WERI-Rb-1 (cell line): Measurements from ENCODE around the gene VWA3B.
"Not testable (repeated sequence)": the region's sequence is repeated elsewhere in the genome, so short reads cannot be mapped to it uniquely, and the experiment has no call there.

ENCODE experiments used
- DNase-seq: peaks from one replicate; pipeline ENCODE4 v3.0.0-alpha.2; 2020
- H3K27ac ChIP-seq: fragments of 250-450 bp; sonication (Bioruptor Pico); 2 replicates; pipeline ENCODE4 v1.5.1; 2020; ENCODE audit warnings: mild to moderate bottlenecking, moderate library complexity
- H3K27me3 ChIP-seq: fragments of 250-450 bp; sonication (Bioruptor Pico); 2 replicates; pipeline ENCODE4 v1.5.1; 2021; ENCODE audit warnings: mild to moderate bottlenecking, low read depth, moderate library complexity; ENCODE audit not compliant: insufficient read depth, severe bottlenecking
- H3K36me3 ChIP-seq: fragments of 250-450 bp; sonication (Bioruptor Pico); 2 replicates; pipeline ENCODE4 v1.5.1; 2020; ENCODE audit warnings: mild to moderate bottlenecking, moderate library complexity
- H3K4me3 ChIP-seq: 2 replicates; pipeline ENCODE4 v1.5.1; 2011; ENCODE audit warnings: low read depth, mild to moderate bottlenecking, control low read depth, low read length
- H3K9me3 ChIP-seq: fragments of 250-450 bp; sonication (Bioruptor Pico); 2 replicates; pipeline ENCODE4 v1.5.1; 2021; ENCODE audit warnings: mild to moderate bottlenecking, moderate library complexity; ENCODE audit not compliant: severe bottlenecking
- TF ChIP-seq, protein P1 (sequence below): IDR thresholded peaks from 2 replicates; pipeline ENCODE4 v1.5.1; 2011; ENCODE audit warnings: low read depth, mild to moderate bottlenecking, control low read depth, inconsistent platforms, low read length

The VWA3B gene

GRCh38 chr2:98142106-98142791 lies 55.3 kb downstream of the VWA3B start:
- Histone ChIP-seq H3K27me3 (no peaks in the 10 kb centered on the region), H3K9me3 (peaks cover 5% of the 10 kb centered on the region), H3K4me3 (no peak overlapping the region), H3K36me3 (no peaks in the 10 kb centered on the region), H3K27ac (no peak overlapping the region)
- DNase-seq: no peak
- TF ChIP-seq, protein P1, sequence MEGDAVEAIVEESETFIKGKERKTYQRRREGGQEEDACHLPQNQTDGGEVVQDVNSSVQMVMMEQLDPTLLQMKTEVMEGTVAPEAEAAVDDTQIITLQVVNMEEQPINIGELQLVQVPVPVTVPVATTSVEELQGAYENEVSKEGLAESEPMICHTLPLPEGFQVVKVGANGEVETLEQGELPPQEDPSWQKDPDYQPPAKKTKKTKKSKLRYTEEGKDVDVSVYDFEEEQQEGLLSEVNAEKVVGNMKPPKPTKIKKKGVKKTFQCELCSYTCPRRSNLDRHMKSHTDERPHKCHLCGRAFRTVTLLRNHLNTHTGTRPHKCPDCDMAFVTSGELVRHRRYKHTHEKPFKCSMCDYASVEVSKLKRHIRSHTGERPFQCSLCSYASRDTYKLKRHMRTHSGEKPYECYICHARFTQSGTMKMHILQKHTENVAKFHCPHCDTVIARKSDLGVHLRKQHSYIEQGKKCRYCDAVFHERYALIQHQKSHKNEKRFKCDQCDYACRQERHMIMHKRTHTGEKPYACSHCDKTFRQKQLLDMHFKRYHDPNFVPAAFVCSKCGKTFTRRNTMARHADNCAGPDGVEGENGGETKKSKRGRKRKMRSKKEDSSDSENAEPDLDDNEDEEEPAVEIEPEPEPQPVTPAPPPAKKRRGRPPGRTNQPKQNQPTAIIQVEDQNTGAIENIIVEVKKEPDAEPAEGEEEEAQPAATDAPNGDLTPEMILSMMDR: no peak

- no peak overlapping the region for H3K4me3 ChIP-seq
- no peak overlapping the region for H3K27ac ChIP-seq
- TF ChIP-seq, protein P1: no peak
These were observed 58.1 kb downstream of the VWA3B start for GRCh38 chr2:98145070-98145469.

GRCh38 chr2:98147900-98148299 lies 60.9 kb downstream of the VWA3B start:
- H3K27me3 ChIP-seq, DNase-seq, H3K36me3 ChIP-seq, H3K4me3 ChIP-seq, H3K27ac ChIP-seq, H3K9me3 ChIP-seq: not testable (repeated sequence)

More at GRCh38 chr2:98145070-98145469, 58.1 kb downstream of the VWA3B start:
- Histone ChIP-seq H3K36me3 (no peaks in the 10 kb centered on the region), H3K9me3 (peaks cover 5% of the 10 kb centered on the region), H3K27me3 (no peaks in the 10 kb centered on the region)
- no peak for DNase-seq

DNA sequence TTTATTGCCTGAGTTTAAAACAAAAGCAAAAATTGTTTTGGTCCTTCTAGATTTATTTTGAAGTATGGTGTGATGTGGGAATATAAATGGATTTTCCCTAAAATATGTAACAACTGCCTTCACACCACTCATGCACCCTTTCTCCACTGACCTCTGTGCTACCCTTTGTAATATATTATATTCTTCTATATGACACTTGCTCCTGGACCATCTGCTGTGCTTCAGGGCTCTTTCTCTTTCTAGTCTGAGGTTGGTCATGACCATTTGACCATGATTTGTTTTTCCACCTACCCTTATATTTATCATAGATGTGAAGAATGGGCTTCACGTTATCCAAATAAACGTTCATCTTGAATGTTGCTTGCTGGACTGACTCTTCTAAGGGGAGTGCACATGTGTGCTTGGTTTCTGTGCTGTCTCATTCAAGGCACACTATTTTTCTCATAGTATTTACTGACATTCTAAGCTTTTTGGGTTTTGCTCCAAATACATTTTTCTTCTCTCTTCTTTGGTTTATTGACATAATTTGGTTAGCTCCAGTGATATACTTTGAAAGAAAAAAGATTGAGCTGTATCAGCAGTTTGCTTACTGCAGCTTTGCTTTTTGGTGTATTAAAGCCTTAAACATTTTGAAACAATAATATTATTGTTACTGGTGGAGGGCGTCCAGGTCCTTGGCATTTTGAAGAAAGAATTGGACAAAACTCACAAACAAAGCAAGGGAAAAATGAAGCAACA lies 61.8 kb downstream of the VWA3B start:
- Histone ChIP-seq H3K27ac (no peak overlapping the region), H3K27me3 (no peaks in the 10 kb centered on the region), H3K9me3 (no peaks in the 10 kb centered on the region), H3K36me3 (no peaks in the 10 kb centered on the region), H3K4me3 (no peak overlapping the region)
- TF ChIP-seq, protein P1: no peak
- no peak for DNase-seq

DNA sequence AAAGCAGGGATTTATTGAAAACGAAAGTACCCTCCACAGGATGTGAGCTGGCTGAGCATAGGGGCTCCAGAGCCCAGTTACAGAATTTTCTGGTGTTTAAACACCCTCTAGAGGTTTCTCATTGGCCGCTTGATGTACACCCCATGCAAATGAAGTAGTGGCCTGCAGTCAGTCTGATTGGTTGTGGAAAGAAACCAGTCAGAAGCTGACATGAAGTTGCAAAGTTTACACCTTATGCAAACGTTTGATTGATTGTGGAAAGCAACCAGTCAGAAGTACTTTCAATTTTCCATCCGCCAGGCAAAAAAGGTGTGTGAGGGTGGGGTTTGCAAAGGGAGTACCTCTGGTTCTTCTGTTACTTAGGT lies 62.3 kb downstream of the VWA3B start:
- TF ChIP-seq, protein P1: no peak
- no peaks in the 10 kb centered on the region for H3K36me3 ChIP-seq
- H3K27ac ChIP-seq: no peak overlapping the region
- H3K9me3 ChIP-seq: no peaks in the 10 kb centered on the region
- H3K27me3 ChIP-seq: no peaks in the 10 kb centered on the region
- DNase-seq: no peak
- H3K4me3 ChIP-seq: no peak overlapping the region

GRCh38 chr2:98153481-98153880 lies 66.5 kb downstream of the VWA3B start:
- Histone ChIP-seq H3K4me3 (no peak overlapping the region), H3K27me3 (no peaks in the 10 kb centered on the region), H3K36me3 (no peaks in the 10 kb centered on the region), H3K9me3 (no peaks in the 10 kb centered on the region), H3K27ac (no peak overlapping the region)
- DNase-seq: no peak
- TF ChIP-seq, protein P1: no peak
